ENCODE results near the gene DROSHA.

GRCh38 chr5:31361234-31361633, 170.7 kb downstream of the DROSHA start:
- no peak for TF ChIP-seq EZH2 (IDR thresholded peaks at IDR 0.05; ENCODE audit: borderline replicate concordance, low read depth, low read length, severe bottlenecking)
- TF ChIP-seq, protein P1, sequence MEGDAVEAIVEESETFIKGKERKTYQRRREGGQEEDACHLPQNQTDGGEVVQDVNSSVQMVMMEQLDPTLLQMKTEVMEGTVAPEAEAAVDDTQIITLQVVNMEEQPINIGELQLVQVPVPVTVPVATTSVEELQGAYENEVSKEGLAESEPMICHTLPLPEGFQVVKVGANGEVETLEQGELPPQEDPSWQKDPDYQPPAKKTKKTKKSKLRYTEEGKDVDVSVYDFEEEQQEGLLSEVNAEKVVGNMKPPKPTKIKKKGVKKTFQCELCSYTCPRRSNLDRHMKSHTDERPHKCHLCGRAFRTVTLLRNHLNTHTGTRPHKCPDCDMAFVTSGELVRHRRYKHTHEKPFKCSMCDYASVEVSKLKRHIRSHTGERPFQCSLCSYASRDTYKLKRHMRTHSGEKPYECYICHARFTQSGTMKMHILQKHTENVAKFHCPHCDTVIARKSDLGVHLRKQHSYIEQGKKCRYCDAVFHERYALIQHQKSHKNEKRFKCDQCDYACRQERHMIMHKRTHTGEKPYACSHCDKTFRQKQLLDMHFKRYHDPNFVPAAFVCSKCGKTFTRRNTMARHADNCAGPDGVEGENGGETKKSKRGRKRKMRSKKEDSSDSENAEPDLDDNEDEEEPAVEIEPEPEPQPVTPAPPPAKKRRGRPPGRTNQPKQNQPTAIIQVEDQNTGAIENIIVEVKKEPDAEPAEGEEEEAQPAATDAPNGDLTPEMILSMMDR (IDR thresholded peaks at IDR 0.05; ENCODE audit: borderline replicate concordance, extremely low read depth, low read length, poor library complexity, severe bottlenecking), result no peak

All from DND-41 (cell line).